ENCODE data around the gene RPTN. TPM values are rescaled to one million over a fixed set of nuclear protein-coding genes. Genes with fewer than 3 reads are reported as not detected.

RPTN gene
- polyA plus RNA-seq, 3 donors: not detected

GRCh38 chr1:152169366-152170025, 10.5 kb upstream of the RPTN start:
- no peaks in the 10 kb centered on the region for H3K36me3 ChIP-seq (replicated peaks in 1 of 2; ENCODE audit: control insufficient read depth in 1 of 2, insufficient read depth in 2 of 2, low read length in 2 of 2)
- peaks cover 0 to 4% (median 2%) of the 10 kb centered on the region in 3 donors for H3K27me3 Mint-ChIP-seq (ENCODE audit: low read depth in 3 of 3)

GRCh38 chr1:152168535-152168868, 9.5 kb upstream of the RPTN start:
- Mint-ChIP-seq H3K36me3 (no peaks in the 10 kb centered on the region), H3K4me3 (no peak overlapping the region), H3K4me1 (peaks cover 92% of the 10 kb centered on the region), H3K9me3 (no peaks in the 10 kb centered on the region), H3K27me3 (ENCODE audit: low read depth in 3 of 3) (peaks cover 0 to 4% (median 2%) of the 10 kb centered on the region in 3 donors), H3K27ac (peak overlapping the region in 4 of 7 donors; percentile 3 to 91 (median 82))
- intact Hi-C loops (cut with micrococcal nuclease): loop anchor here in 1 of 2 donors (5.0 kb wide), 1 partner anchor 116 kb away; no protein-coding TSS in a partner anchor
- H4K20me1 ChIP-seq (ENCODE audit: insufficient read depth, low read length): no peaks in the 10 kb centered on the region
- no CpG with 5 or more reads among the region's 1 CpG for WGBS (ENCODE audit: insufficient coverage)
- H3K9me3 ChIP-seq (replicated peaks in 1 of 2; ENCODE audit: control insufficient read depth in 1 of 2, insufficient read depth in 1 of 2, low read length in 2 of 2): no peaks in the 10 kb centered on the region
- H3K4me2 ChIP-seq (replicated peaks; ENCODE audit: extremely low read depth, low read length, poor library complexity, severe bottlenecking): no peak overlapping the region
- no peaks in the 10 kb centered on the region for H3K36me3 ChIP-seq (replicated peaks in 1 of 2; ENCODE audit: control insufficient read depth in 1 of 2, insufficient read depth in 2 of 2, low read length in 2 of 2)
- H3K27ac ChIP-seq (ENCODE audit: low read depth in 1 of 2, low read length in 2 of 2): peak overlapping the region in 1 of 2 donors; percentile 65
- H2AFZ ChIP-seq (ENCODE audit: insufficient read depth, low read depth, low read length, poor library complexity, severe bottlenecking): no peak overlapping the region
- TF ChIP-seq CTCF (IDR thresholded peaks at IDR 0.05): no peak
- no peaks in the 10 kb centered on the region for H3K27me3 ChIP-seq (ENCODE audit: control insufficient read depth in 2 of 2, insufficient read depth in 2 of 2, low read length in 2 of 2)
- H3K9ac ChIP-seq (ENCODE audit: insufficient read depth, low read length, poor library complexity, severe bottlenecking): no peak overlapping the region
- no peak overlapping the region for H3K4me3 ChIP-seq (replicated peaks in 1 of 3; ENCODE audit: low read depth in 2 of 3, low read length in 3 of 3)
- H3K79me2 ChIP-seq (ENCODE audit: insufficient read depth, low read length): no peaks in the 10 kb centered on the region
- no peak for DNase-seq
- H3K4me1 ChIP-seq (ENCODE audit: control insufficient read depth in 1 of 2, insufficient read depth in 2 of 2, low read length in 2 of 2): peaks cover 96 to 97% of the 10 kb centered on the region in 2 donors

More at GRCh38 chr1:152169366-152170025, 10.5 kb upstream of the RPTN start:
- H3K9me3 Mint-ChIP-seq: peaks cover 0 to 3% (median 0%) of the 10 kb centered on the region in 7 donors
- no peak overlapping the region for H2AFZ ChIP-seq (ENCODE audit: insufficient read depth, low read depth, low read length, poor library complexity, severe bottlenecking)
- H3K4me1 Mint-ChIP-seq: peaks cover 82% of the 10 kb centered on the region
- 26% methylated on average over 2 of the region's 4 CpGs for WGBS (ENCODE audit: insufficient coverage)
- peak overlapping the region; percentile 62 to 92 (median 82) for H3K27ac Mint-ChIP-seq
- H3K4me3 Mint-ChIP-seq: peak overlapping the region in 1 of 2 donors; percentile 72
- no peaks in the 10 kb centered on the region for H4K20me1 ChIP-seq (ENCODE audit: insufficient read depth, low read length)
- H3K9ac ChIP-seq (ENCODE audit: insufficient read depth, low read length, poor library complexity, severe bottlenecking): no peak overlapping the region
- peak overlapping the region in 1 of 3 experiments; percentile 41 for H3K4me3 ChIP-seq (replicated peaks in 1 of 3; ENCODE audit: low read depth in 2 of 3, low read length in 3 of 3)
- H3K27me3 ChIP-seq (ENCODE audit: control insufficient read depth in 2 of 2, insufficient read depth in 2 of 2, low read length in 2 of 2): no peaks in the 10 kb centered on the region
- H3K36me3 Mint-ChIP-seq: no peaks in the 10 kb centered on the region
- intact Hi-C loops (cut with micrococcal nuclease): loop anchor here in 1 of 2 donors (5.0 kb wide), 1 partner anchor 117 kb away; no protein-coding TSS in a partner anchor
- peak overlapping the region in 1 of 2 donors; percentile 65 for H3K27ac ChIP-seq (ENCODE audit: low read depth in 1 of 2, low read length in 2 of 2)
- H3K4me1 ChIP-seq (ENCODE audit: control insufficient read depth in 1 of 2, insufficient read depth in 2 of 2, low read length in 2 of 2): peaks cover 86 to 87% of the 10 kb centered on the region in 2 donors
- DNase-seq: peak in 2 of 3 donors; percentile 27 to 43
- H3K4me2 ChIP-seq (replicated peaks; ENCODE audit: extremely low read depth, low read length, poor library complexity, severe bottlenecking): peak overlapping the region; percentile 37
- no peak for TF ChIP-seq CTCF (IDR thresholded peaks at IDR 0.05)
- no peaks in the 10 kb centered on the region for H3K9me3 ChIP-seq (replicated peaks in 1 of 2; ENCODE audit: control insufficient read depth in 1 of 2, insufficient read depth in 1 of 2, low read length in 2 of 2)
- no peaks in the 10 kb centered on the region for H3K79me2 ChIP-seq (ENCODE audit: insufficient read depth, low read length)
